K562 (cell line): ENCODE measurements around the gene BID. TPM values are rescaled to one million over a fixed set of nuclear protein-coding genes. Genes with fewer than 3 reads are reported as not detected.

Experiments
- ATAC-seq: fragments of 200-7000 bp; cut with Tn5 transposase; 3 replicates; pipeline ENCODE4 v1.9.1; 2020; ENCODE audit warnings: moderate library complexity
- BruUV-seq: library from RNA; stranded (reverse); fragments of 400-500 nt; replicated peaks from 2 replicates; lab custom pipeline; 2021; lab: Mats Ljungman, UMichigan
- CTCF ChIA-PET: fragments of 300-600 bp; formaldehyde crosslinking; extraction: SDS; loops from one replicate; lab custom pipeline; 2021; ENCODE audit warnings: low intra/inter-chr PET ratio; lab: Yijun Ruan, JAX
- POLR2A ChIA-PET: fragments of 300-600, 350-650 bp; sonication (Branson Sonifier 250); formaldehyde crosslinking; extraction: SDS; loops from one replicate; lab custom pipeline; 2021; ENCODE audit warnings: antibody characterized with exemption, inconsistent platforms; lab: Yijun Ruan, JAX
- DNase-seq, 4 experiments: peaks; one replicate each; pipeline versions ENCODE4 v3.0.0 to v3.0.0-alpha.2; 2011 to 2018; ENCODE audit warnings: low spot score in 3 of 4, mixed read lengths in 3 of 4; ENCODE audit errors: extremely low read depth in 1 of 4
- FAIRE-seq: peaks from 2 replicates; lab custom pipeline; 2011; peaks lifted over from hg19 to GRCh38; lab: Jason Lieb, UNC
- H2AFZ ChIP-seq: 2 replicates; pipeline ENCODE4 v1.6.0; 2011; ENCODE audit warnings: low read depth, low read length, control low read depth, inconsistent platforms
- H3K27ac ChIP-seq: fragments of 200-600 bp; 3 replicates; pipeline ENCODE4 v1.8.0; 2011; ENCODE audit warnings: low read depth, mild to moderate bottlenecking, control low read depth, inconsistent platforms, low read length, moderate library complexity, mixed read lengths; ENCODE audit errors: extremely low read depth
- H3K27me3 ChIP-seq, 2 experiments: fragments of 300-600 bp in 1 of 2; 2 replicates in 1 of 2; 3 replicates in 1 of 2; pipeline versions ENCODE4 v1.6.0 to v1.8.0; 2011; ENCODE audit warnings: inconsistent platforms in 2 of 2, low read length in 2 of 2, mild to moderate bottlenecking in 1 of 2, mixed read lengths in 1 of 2, moderate library complexity in 1 of 2; ENCODE audit not compliant: control insufficient read depth in 2 of 2, insufficient read depth in 2 of 2
- H3K36me3 ChIP-seq: fragments of 300-600 bp; 3 replicates; pipeline ENCODE4 v1.8.0; 2011; ENCODE audit warnings: mild to moderate bottlenecking, low read length, inconsistent platforms; ENCODE audit not compliant: control insufficient read depth, insufficient read depth
- H3K4me1 ChIP-seq, 2 experiments: fragments of 200-600 bp in 1 of 2; replicated peaks in 1 of 2; 2 replicates in 1 of 2; 3 replicates in 1 of 2; pipeline versions ENCODE4 v1.5.1 to v1.8.0; 2011; ENCODE audit warnings: inconsistent platforms in 2 of 2, low read length in 2 of 2, mild to moderate bottlenecking in 1 of 2, mixed read lengths in 1 of 2, moderate library complexity in 1 of 2; ENCODE audit not compliant: control insufficient read depth in 2 of 2, insufficient read depth in 2 of 2
- H3K4me2 ChIP-seq: 2 replicates; pipeline ENCODE4 v1.6.1; 2011; ENCODE audit warnings: low read length, control low read depth, inconsistent platforms, mixed read lengths; ENCODE audit not compliant: insufficient read depth
- H3K4me3 ChIP-seq: fragments of 200-600 bp; sonication (generic), shearing (Covaris generic); 2 replicates; pipeline ENCODE4 v1.5.1; 2016; ENCODE audit warnings: control low read depth, inconsistent platforms
- H3K79me2 ChIP-seq: fragments of 200-600 bp; 3 replicates; pipeline ENCODE4 v1.8.0; 2011; ENCODE audit warnings: low read length, inconsistent platforms; ENCODE audit not compliant: control insufficient read depth, insufficient read depth
- H3K9ac ChIP-seq, 2 experiments: 2 replicates each; pipeline versions ENCODE4 v1.6.0 to v1.6.1; 2011; ENCODE audit warnings: low read depth in 2 of 2, low read length in 2 of 2, control low read depth in 1 of 2, inconsistent platforms in 1 of 2, mild to moderate bottlenecking in 1 of 2, mixed read lengths in 1 of 2; ENCODE audit not compliant: insufficient read depth in 1 of 2
- H3K9me1 ChIP-seq: one replicate; pipeline ENCODE4 v1.6.0; 2011; ENCODE audit warnings: inconsistent platforms, mild to moderate bottlenecking, low read length, moderate library complexity; ENCODE audit not compliant: control insufficient read depth, insufficient read depth
- H3K9me3 ChIP-seq: replicated peaks from 2 replicates; pipeline ENCODE4 v1.5.1; 2011; ENCODE audit warnings: low read depth, low read length, inconsistent platforms; ENCODE audit not compliant: control insufficient read depth, insufficient read depth
- H4K20me1 ChIP-seq: replicated peaks from 2 replicates; pipeline ENCODE4 v1.6.1; 2011; ENCODE audit warnings: low read length, inconsistent platforms, mixed read lengths; ENCODE audit not compliant: control insufficient read depth, insufficient read depth
- BACH1 ChIP-seq: fragments of 200-800 bp; sonication (Bioruptor generic); IDR thresholded peaks from 2 replicates; pipeline ENCODE4 v1.6.1; 2016; ENCODE audit warnings: missing genetic modification characterization, missing compliant biosample characterization
- ELF1 ChIP-seq: fragments of 200-800 bp; sonication (Bioruptor generic); IDR thresholded peaks from 2 replicates; pipeline ENCODE4 v1.6.1; 2016; ENCODE audit warnings: missing genetic modification characterization, missing compliant biosample characterization
- ESRRA ChIP-seq: fragments of 450-650 bp; IDR thresholded peaks from 2 replicates; pipeline ENCODE4 v1.6.1; 2014; ENCODE audit warnings: low read depth, mild to moderate bottlenecking, moderate library complexity, borderline replicate concordance
- KDM1A ChIP-seq, 2 experiments: fragments of 450-650 bp; IDR thresholded peaks; 2 replicates each; pipeline ENCODE4 v1.6.1; 2016; ENCODE audit warnings: mild to moderate bottlenecking in 2 of 2
- MAFK ChIP-seq: IDR thresholded peaks from 2 replicates; pipeline ENCODE4 v1.6.1; 2011; ENCODE audit warnings: low read length, improper control_type of control experiment
- NCOA6 ChIP-seq: fragments of 450-650 bp; IDR thresholded peaks from 2 replicates; pipeline ENCODE4 v1.6.1; 2017; ENCODE audit warnings: mild to moderate bottlenecking
- NFIX ChIP-seq: fragments of 250-450 bp; sonication (Bioruptor Pico); IDR thresholded peaks from 2 replicates; pipeline ENCODE4 v1.4.0; 2020; ENCODE audit warnings: low read depth, mild to moderate bottlenecking, moderate library complexity
- RBM15 ChIP-seq: fragments of 200-400 bp; formaldehyde crosslinking; IDR thresholded peaks from 2 replicates; pipeline ENCODE4 v1.6.1; 2018; ENCODE audit warnings: mild to moderate bottlenecking, low read length, moderate library complexity; ENCODE audit not compliant: insufficient read depth
- RNF2 ChIP-seq: sonication (generic); IDR thresholded peaks from 2 replicates; pipeline ENCODE4 v1.6.1; 2016
- SRF ChIP-seq, 2 experiments: fragments of 250-450, 450-650 bp in 1 of 2; sonication (Bioruptor Pico) in 1 of 2; sonication (generic) in 1 of 2; formaldehyde crosslinking; IDR thresholded peaks; 2 replicates each; pipeline versions ENCODE4 v1.5.0 to v1.5.1; 2020 to 2022; ENCODE audit warnings: mild to moderate bottlenecking in 1 of 2, missing genetic modification reagents in 1 of 2
- WGBS: fragments of 100-300 bp; shearing (Covaris generic); methylation state at CpG from one replicate; pipeline ENCODE4 v1.1.6; 2016; ENCODE audit warnings: low coverage, mixed read lengths; ENCODE audit not compliant: insufficient coverage; ENCODE audit errors: missing lambda C conversion rate; 5-methylcytosine and 5-hydroxymethylcytosine counted together
- in situ Hi-C: fragments of 300-500 bp; cut with MboI; formaldehyde crosslinking; loops from 4 replicates; pipeline ENCODE4 v1.15.0; 2018; ENCODE audit warnings: inconsistent platforms, mixed read lengths
- intact Hi-C: fragments of 100-400 bp; cut with micrococcal nuclease; formaldehyde crosslinking; loops from 2 replicates; pipeline ENCODE4 v1.14.2; 2022
- polyA plus RNA-seq, 8 experiments: library from polyadenylated mRNA; depleted of rRNA in 4 of 8; stranded (reverse) in 5 of 8; unstranded in 3 of 8; fragments of >200 nt; fragmentation: Nextera tagmentation in 2 of 8; fragmentation: Illumina TruSeq in 1 of 8; extraction: Ambion mirVana in 2 of 8; extraction: Trizol in 1 of 8; gene quantifications; 2 replicates each; pipeline versions ENCODE4 v1.2.1 to v1.2.3, GENCODE V29; 2011 to 2014; ENCODE audit warnings: inconsistent platforms in 1 of 8, missing spikeins in 1 of 8
- total RNA-seq, 7 experiments: library from RNA; depleted of rRNA in 6 of 7; stranded (reverse); fragments of >200 nt in 6 of 7; fragmentation: Illumina TruSeq in 2 of 7; extraction: Trizol in 2 of 7; gene quantifications; 2 replicates each; pipeline versions ENCODE4 v1.2.1 to v1.2.3, GENCODE V29; 2011 to 2021; ENCODE audit warnings: low replicate concordance in 1 of 7
- TF ChIP-seq, protein P1 (sequence below), 2 experiments: fragments of 450-650 bp in 1 of 2; sonication (generic) in 1 of 2; formaldehyde crosslinking in 1 of 2; IDR thresholded peaks in 1 of 2; conservative IDR thresholded peaks in 1 of 2; 2 replicates each; pipeline versions ENCODE4 v1.6.1 to v1.8.1; 2016 to 2023; ENCODE audit warnings: mild to moderate bottlenecking in 2 of 2, moderate library complexity in 2 of 2, inconsistent platforms in 1 of 2, missing genetic modification reagents in 1 of 2

Gene BID
- total and polyA plus RNA-seq, 9 of the 15 experiments (the other 6 are each of a cell fraction or from before 2014, with no cell fraction given), result 5.2 to 209 (median 63.7) TPM

GRCh38 chr22:17728786-17729185 lies 45.5 kb downstream of the BID start (continued):
- TF ChIP-seq SRF (CRISPR knock-in tag; IDR thresholded peaks at IDR 0.05) (no peak), KDM1A (IDR thresholded peaks at IDR 0.05) (no peak), NFIX (CRISPR knock-in tag) (no peak), ELF1 (tag) (no peak)
- TF ChIP-seq, protein P1, sequence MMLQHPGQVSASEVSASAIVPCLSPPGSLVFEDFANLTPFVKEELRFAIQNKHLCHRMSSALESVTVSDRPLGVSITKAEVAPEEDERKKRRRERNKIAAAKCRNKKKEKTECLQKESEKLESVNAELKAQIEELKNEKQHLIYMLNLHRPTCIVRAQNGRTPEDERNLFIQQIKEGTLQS (IDR thresholded peaks at IDR 0.05), result no peak
- TF ChIP-seq, protein P1 (CRISPR knock-in tag; conservative IDR thresholded peaks at IDR 0.05), result no peak

- POLR2A ChIA-PET, result interaction anchor here (0.7 to 1.2 kb wide), 2 partner anchors 32 to 52 kb away, joined by 3 read pairs; no protein-coding TSS in a partner anchor
- Histone ChIP-seq H3K4me2 (no peak overlapping the region), H3K79me2 (no peaks in the 10 kb centered on the region), H3K4me1 (peaks cover 0 to 8% of the 10 kb centered on the region in 2 experiments; a peak in 2 of 5 replicates), H3K4me3 (no peak overlapping the region), H3K9me1 (no peaks in the 10 kb centered on the region), H3K9ac (no peak overlapping the region), H4K20me1 (no peaks in the 10 kb centered on the region), H3K27me3 (no peaks in the 10 kb centered on the region), H2AFZ (no peak overlapping the region), H3K9me3 (no peaks in the 10 kb centered on the region), H3K27ac (no peak overlapping the region), H3K36me3 (peaks cover 60% of the 10 kb centered on the region)
- BruUV-seq, result no TSS peak
- ATAC-seq (no peak), FAIRE-seq (no peak), DNase-seq (no peak)
- TF ChIP-seq RBM15, result no peak
- TF ChIP-seq NCOA6, result no peak
- no peak for TF ChIP-seq MAFK
- no peak for TF ChIP-seq BACH1
- no peak for TF ChIP-seq ESRRA
- no peak for TF ChIP-seq RNF2
- 88% methylated on average over 18 of the region's 18 CpGs for WGBS
- in situ Hi-C loops, result no loop called here
- CTCF ChIA-PET, result no interaction called here
- intact Hi-C loops, result no loop called here
These were observed 47.1 kb downstream of the BID start for GRCh38 chr22:17726928-17727897.
